ENCODE results near the gene CHST13. TPM values are rescaled to one million over a fixed set of nuclear protein-coding genes. Genes with fewer than 3 reads are reported as not detected.

The CHST13 gene
- total RNA-seq, 3 donors from 2014 or later: 0.29 to 0.80 TPM; not detected in 1

DNA sequence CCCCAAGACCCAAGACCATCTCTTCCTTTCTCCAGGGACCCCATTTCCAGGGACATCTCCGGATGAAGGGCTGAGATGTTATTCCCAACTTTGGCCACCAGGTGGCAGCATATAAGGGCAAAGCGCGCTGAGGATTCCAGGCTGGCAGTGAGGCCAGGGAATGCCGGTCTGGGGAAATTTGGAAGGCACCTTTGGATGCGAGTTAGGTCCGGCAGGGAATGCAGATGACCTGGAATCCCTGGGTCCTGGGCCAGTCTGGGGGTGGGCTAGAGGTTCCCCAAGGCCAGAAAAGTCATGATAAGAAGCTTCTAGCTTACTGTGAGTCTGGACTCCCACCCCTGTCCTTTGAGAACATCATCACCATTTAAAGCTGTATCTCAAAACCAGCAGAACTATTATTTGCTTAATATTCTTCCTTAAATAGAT, 1.6 kb upstream of the CHST13 start:
- Histone ChIP-seq H3K27ac (no peak overlapping the region), H3K4me1 (peaks cover 0 to 4% of the 10 kb centered on the region in 2 donors), H3K36me3 (no peaks in the 10 kb centered on the region), H3K27me3 (peaks cover 3 to 22% of the 10 kb centered on the region in 2 donors), H3K4me3 (no peak overlapping the region), H3K9me3 (no peaks in the 10 kb centered on the region)
- TF ChIP-seq, protein P1, sequence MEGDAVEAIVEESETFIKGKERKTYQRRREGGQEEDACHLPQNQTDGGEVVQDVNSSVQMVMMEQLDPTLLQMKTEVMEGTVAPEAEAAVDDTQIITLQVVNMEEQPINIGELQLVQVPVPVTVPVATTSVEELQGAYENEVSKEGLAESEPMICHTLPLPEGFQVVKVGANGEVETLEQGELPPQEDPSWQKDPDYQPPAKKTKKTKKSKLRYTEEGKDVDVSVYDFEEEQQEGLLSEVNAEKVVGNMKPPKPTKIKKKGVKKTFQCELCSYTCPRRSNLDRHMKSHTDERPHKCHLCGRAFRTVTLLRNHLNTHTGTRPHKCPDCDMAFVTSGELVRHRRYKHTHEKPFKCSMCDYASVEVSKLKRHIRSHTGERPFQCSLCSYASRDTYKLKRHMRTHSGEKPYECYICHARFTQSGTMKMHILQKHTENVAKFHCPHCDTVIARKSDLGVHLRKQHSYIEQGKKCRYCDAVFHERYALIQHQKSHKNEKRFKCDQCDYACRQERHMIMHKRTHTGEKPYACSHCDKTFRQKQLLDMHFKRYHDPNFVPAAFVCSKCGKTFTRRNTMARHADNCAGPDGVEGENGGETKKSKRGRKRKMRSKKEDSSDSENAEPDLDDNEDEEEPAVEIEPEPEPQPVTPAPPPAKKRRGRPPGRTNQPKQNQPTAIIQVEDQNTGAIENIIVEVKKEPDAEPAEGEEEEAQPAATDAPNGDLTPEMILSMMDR (IDR thresholded peaks at IDR 0.05): peak; percentile 78 to 87 (median 81)
- TF ChIP-seq POLR2A (IDR thresholded peaks at IDR 0.05): no peak
- intact Hi-C loops (cut with DNase I; ENCODE audit: low total_unique reads): loop anchor here (2.0 kb wide), 1 partner anchor 66 kb away; no protein-coding TSS in a partner anchor
- DNase-seq (ENCODE audit: low spot score in 2 of 2): peak; percentile 34 to 63

DNA sequence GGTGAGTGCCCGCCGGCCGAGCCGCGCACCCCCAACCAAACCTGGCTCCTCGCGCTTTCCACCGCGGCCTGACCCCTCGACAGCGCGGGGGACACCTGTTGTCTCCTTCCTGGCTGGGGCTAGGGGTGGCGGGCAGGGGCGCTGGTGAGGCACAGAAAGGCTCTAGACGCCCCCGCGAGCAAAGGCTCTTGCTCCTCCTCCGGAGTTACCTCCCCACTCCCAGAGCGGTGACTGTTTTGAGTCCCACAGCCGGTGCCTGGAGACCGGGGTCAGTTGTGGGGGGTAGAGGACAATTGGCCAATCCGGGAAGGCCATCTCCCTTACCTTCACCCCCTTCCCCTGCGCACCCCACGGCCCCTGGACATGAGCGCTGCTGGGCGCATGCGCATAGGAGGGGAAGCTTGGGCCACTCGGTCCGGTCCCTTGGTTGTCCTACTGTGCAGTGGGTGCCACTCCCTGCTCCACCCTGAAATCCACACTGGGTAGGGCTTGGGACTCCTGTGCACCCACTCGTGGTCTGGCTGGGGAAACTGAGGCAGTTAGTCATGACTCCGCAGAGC, 554 bp downstream of the CHST13 start:
- peaks cover 0 to 4% of the 10 kb centered on the region in 2 donors for H3K4me1 ChIP-seq
- H3K27me3 ChIP-seq: peaks cover 3 to 22% of the 10 kb centered on the region in 2 donors
- TF ChIP-seq, protein P1 (IDR thresholded peaks at IDR 0.05): no peak
- TF ChIP-seq POLR2AphosphoS5 (IDR thresholded peaks at IDR 0.05) (no peak), POLR2A (IDR thresholded peaks at IDR 0.05) (no peak)
- H3K9me3 ChIP-seq: no peaks in the 10 kb centered on the region
- H3K36me3 ChIP-seq: no peaks in the 10 kb centered on the region
- intact Hi-C loops (cut with DNase I; ENCODE audit: low total_unique reads): no loop called here
- H3K4me3 ChIP-seq: peak overlapping the region; percentile 35 to 60 (median 42)
- H3K27ac ChIP-seq: no peak overlapping the region
- DNase-seq (ENCODE audit: low spot score in 2 of 2): no peak

DNA sequence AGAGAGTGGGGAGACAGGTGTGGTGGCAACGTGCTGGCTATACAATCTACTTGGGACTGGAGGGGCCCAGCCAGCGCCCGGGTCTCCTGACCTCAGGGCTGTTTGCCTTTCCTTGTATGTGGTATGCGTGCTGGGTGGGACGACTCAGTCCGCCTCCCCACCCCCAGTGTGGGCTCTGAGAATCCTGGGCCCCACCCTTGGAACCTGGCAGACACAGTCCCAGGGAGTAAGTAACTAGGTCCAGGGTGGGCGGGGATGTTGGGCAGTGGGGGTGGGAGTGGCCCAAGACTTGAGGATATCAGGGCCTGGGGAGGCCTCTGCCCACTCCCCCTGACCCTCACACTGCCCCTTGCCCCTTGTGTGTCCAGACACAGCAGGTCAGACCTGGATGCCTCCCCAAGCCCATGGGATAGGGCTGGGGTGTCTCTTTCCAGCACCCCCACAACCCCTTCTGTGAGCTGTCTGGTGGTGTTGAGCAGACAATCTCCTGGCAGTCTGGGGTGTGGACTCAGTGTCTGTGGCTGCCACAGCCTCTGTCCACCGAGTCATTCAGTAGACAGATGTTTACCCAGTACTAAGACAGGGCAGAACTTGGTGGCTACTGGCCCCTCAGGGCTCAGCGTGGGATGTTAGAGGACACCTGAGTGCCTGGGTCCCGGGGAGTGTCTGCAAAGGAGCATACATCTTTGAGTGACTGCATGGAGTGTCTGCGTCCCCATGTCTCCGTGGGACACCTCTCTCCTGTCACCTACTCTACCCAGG, 1.3 kb downstream of the CHST13 start:
- DNase-seq (ENCODE audit: low spot score in 2 of 2): no peak
- H3K4me3 ChIP-seq: no peak overlapping the region
- intact Hi-C loops (cut with DNase I; ENCODE audit: low total_unique reads): no loop called here
- H3K9me3 ChIP-seq: no peaks in the 10 kb centered on the region
- no peaks in the 10 kb centered on the region for H3K36me3 ChIP-seq
- H3K27me3 ChIP-seq: peaks cover 3 to 22% of the 10 kb centered on the region in 2 donors
- TF ChIP-seq, protein P1 (IDR thresholded peaks at IDR 0.05): no peak
- no peak for TF ChIP-seq POLR2A (IDR thresholded peaks at IDR 0.05)
- no peak for TF ChIP-seq POLR2AphosphoS5 (IDR thresholded peaks at IDR 0.05)
- peaks cover 0 to 4% of the 10 kb centered on the region in 2 donors for H3K4me1 ChIP-seq
- no peak overlapping the region for H3K27ac ChIP-seq

DNA sequence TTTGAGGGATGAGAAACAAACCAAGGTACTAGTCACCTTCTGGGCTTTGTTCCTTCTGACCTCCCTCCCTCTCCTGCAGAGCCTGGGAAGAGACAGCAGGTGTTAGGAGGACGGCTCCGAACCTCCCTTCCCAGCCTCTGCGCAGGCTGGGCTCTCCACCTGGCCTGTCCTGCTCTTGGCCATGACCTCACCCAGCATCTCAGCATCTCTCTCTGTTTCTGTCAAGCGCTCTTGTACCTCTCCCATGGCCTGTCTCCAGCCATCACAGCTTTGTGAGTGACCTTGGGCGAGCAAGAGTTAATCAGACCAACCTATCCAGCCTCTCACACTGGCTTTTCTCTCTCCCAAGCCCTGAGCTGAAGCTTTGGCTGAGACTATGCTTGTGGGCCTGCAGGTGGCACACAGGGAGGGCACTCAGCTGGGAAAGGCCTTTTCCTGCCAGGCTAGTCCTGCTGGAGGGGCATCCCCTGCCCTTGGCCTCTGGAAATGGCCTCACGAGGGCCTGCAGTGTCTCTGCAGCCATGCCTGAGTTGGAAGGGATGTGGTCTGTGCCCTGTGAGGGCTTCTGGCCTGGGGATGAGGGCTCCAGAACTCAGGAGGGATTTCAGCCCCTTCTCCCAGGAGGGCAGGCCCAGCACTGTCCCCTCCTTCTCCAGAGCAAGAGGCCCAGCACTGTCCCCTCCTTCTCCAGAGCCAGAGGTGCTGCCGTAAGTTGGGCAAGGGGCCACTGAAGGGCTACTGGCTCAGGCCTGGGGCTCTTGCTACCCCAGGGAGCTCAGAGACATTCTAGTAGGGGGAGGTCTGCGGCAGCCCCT, 2.1 kb downstream of the CHST13 start:
- Histone ChIP-seq H3K4me3 (no peak overlapping the region), H3K27ac (no peak overlapping the region), H3K36me3 (no peaks in the 10 kb centered on the region), H3K4me1 (peaks cover 0 to 4% of the 10 kb centered on the region in 2 donors), H3K9me3 (no peaks in the 10 kb centered on the region), H3K27me3 (peaks cover 3 to 22% of the 10 kb centered on the region in 2 donors)
- no peak for DNase-seq (ENCODE audit: low spot score in 2 of 2)
- intact Hi-C loops (cut with DNase I; ENCODE audit: low total_unique reads): no loop called here
- TF ChIP-seq, protein P1 (IDR thresholded peaks at IDR 0.05): no peak
- TF ChIP-seq POLR2AphosphoS5 (IDR thresholded peaks at IDR 0.05) (no peak), POLR2A (IDR thresholded peaks at IDR 0.05) (no peak)
